HG03139 (cell line): ENCODE results near the gene C1orf53.

ENCODE experiments used
- ATAC-seq: cut with Tn5 transposase; IDR thresholded peaks from one replicate; pipeline ENCODE4 v1.9.1; 2021; ENCODE audit not compliant: unreplicated experiment

Gene C1orf53

DNA sequence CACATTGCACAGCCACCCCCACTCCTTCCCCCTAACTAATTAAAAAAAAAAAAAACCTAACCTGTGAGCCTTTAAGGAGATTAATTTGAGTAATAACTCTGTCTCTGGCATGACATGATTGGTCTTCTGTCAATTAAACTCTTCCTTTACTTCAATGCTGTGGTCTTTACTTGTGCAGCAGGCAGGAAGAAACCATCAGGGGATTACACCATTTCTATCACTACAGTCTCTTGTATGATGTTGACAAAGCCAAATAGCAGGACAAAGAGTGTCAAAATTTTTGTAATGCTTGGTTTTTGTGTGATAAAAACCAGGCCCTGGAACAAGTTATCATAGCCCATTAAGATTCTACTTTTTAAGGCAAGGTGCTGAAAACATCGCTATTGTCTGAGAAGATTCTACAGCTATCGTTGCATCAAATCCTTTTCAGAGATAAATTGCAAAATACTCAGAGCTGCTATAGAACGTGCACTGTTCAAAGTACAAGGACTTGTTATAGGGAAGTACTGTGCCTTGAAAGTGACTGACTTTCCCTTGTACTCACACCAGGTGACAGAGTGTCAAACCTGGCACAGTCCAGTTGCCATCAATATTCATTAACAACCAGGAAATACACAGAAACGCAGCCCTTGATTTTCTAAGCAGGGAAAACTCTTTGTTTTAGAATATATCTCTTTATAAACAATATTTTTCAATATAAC is 52.4 kb downstream of the C1orf53 start:
- no peak for ATAC-seq

DNA sequence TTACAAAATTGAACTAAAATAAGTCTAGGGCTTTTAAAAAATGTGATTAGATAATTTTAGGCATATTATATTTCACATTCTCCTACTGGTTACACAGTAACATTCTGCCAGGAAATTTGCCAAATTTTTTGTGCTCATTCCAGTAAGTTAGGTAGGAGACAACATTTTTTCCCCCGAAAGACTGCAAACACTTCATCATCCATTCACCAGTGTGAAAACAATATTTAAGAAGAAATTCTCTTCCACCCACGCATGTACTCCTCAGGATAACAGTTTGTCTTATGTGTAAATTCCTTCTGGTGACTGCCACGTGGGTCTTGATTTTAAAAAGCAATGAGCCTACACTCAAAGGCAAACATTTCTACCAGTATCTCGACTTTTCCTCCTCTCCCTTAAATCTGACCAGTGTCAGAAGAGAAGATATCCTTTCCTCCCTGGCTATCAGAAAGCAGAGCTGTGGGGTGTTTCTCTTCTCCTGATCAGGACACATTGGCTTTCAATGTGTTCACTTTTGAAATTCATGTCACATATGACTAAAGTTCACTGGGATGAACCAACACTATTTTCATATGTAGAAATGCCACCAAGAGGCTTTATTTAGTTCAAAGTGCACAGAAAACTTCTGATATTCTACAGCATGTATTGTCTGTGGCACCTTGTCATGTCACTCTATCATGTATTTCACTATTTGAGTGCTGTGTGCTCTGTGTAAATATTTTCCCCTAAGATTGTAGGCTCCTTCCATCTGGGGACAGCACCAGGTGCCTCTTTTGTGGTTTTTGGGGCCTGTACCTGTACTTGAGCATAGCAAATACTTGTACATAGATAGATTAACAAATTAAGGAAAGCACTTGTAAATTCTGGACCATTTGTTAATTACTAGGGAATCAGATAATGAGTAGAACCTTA is 53.3 kb downstream of the C1orf53 start:
- no peak for ATAC-seq
